ENCODE results near the gene SCD5.

DNA sequence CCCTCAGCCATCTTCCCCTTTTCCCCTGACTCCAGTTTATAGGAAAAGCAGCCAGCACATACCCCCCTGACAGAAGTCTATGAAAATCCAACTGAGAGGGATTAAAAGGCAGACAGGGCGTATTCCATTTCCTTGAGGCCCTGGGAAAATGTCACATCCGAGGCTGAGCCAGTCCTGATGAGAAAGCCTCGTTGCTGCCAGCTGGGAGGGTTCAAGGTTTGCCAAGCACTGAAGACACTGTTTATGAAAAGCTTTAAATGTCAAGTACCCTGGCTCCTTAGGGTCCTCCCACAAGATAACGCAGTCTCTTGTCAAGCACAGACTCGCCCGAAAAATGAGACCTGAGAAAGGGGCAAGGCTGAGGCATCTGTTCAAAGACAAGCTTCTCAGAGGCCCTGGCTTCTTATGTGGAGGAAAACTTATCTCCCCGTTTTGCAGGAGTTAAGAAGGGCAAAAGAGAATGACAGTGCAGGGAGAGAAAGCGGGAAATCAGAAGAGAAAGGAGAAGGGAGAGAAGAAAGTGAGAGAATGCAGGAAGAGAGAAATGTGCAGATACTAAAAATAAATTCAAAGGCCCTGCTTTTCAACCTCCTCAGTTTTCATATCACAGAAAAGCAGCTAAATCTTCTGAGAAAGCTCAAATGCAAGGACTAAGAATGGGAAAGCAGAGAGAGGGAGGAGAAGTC, 44.7 kb downstream of the SCD5 start:
- TF ChIP-seq CTCF (conservative IDR thresholded peaks at IDR 0.05 in 1 of 2, IDR thresholded peaks at IDR 0.05 in 1 of 2; ENCODE audit: extremely low read depth in 1 of 2, insufficient read depth in 1 of 2, low read depth in 1 of 2, low read length in 2 of 2) (no peak), EZH2 (IDR thresholded peaks at IDR 0.05; ENCODE audit: borderline replicate concordance, low read length) (no peak)
